Mesothelial cell of epicardium (in vitro differentiated cells): ENCODE data around the gene SLAIN1. TPM values are rescaled to one million over a fixed set of nuclear protein-coding genes. Genes with fewer than 3 reads are reported as not detected.
A peak's percentile ranks its signal among the peaks of the same experiment; 100 is the strongest.

ENCODE experiments used
- DNase-seq, 2 experiments: peaks; one replicate each; pipeline ENCODE4 v3.0.0; 2021; ENCODE audit warnings: low spot score in 2 of 2; ENCODE audit not compliant: unreplicated experiment in 2 of 2
- H3K27ac Mint-ChIP-seq: 2 replicates; pipeline ENCODE4 v1.8.0; 2021; ENCODE audit warnings: mixed read lengths
- H3K27me3 Mint-ChIP-seq: 2 replicates; pipeline ENCODE4 v1.8.0; 2021; ENCODE audit warnings: low read depth, mixed read lengths
- H3K36me3 Mint-ChIP-seq: 2 replicates; pipeline ENCODE4 v1.8.0; 2021; ENCODE audit warnings: mixed read lengths
- H3K4me1 Mint-ChIP-seq: 2 replicates; pipeline ENCODE4 v1.8.0; 2021; ENCODE audit warnings: mixed read lengths
- H3K4me3 Mint-ChIP-seq: 2 replicates; pipeline ENCODE4 v1.8.0; 2021; ENCODE audit warnings: mild to moderate bottlenecking, moderate library complexity, mixed read lengths
- H3K9me3 Mint-ChIP-seq: 2 replicates; pipeline ENCODE4 v1.8.0; 2021; ENCODE audit warnings: mixed read lengths
- total RNA-seq: library from RNA; stranded (reverse); gene quantifications from 3 replicates; pipeline ENCODE4 v1.2.1, GENCODE V29; 2021
- TF ChIP-seq, protein P1 (sequence below): fragments of 200-600 bp; sonication (generic); IDR thresholded peaks from one replicate; pipeline ENCODE4 v1.5.0; 2021; ENCODE audit warnings: antibody characterized with exemption; ENCODE audit not compliant: unreplicated experiment

The SLAIN1 gene
- total RNA-seq, 1 donor from 2014 or later = 33.4 TPM

DNA sequence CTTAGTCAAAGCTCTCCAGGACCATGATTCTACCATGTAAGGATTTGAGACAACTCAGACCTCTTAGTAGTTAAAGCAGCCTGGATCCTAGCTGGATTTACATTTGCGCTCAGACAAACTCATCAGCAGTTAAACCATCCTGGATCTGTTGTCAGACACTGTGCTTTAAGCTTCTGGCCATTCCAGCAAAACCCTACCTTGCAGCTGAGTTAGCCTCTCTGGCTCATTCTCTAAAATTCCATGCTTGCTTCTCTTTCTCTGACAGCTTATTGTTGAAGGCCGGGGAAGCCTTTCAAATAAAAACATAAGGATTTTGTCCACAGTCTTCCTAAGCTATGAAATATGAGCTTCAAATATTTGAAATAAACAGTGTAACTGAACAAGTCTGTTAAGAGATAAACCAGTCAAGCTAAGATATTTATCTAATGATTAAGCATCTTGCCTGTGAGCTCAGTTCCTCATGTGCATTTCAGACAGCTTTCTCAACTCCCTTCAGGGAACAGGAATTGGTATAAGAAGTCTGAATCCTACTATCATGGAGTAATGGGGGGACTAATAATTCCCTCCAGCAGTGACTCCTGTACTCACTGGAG lies 89.3 kb downstream of the SLAIN1 start:
- TF ChIP-seq, protein P1, sequence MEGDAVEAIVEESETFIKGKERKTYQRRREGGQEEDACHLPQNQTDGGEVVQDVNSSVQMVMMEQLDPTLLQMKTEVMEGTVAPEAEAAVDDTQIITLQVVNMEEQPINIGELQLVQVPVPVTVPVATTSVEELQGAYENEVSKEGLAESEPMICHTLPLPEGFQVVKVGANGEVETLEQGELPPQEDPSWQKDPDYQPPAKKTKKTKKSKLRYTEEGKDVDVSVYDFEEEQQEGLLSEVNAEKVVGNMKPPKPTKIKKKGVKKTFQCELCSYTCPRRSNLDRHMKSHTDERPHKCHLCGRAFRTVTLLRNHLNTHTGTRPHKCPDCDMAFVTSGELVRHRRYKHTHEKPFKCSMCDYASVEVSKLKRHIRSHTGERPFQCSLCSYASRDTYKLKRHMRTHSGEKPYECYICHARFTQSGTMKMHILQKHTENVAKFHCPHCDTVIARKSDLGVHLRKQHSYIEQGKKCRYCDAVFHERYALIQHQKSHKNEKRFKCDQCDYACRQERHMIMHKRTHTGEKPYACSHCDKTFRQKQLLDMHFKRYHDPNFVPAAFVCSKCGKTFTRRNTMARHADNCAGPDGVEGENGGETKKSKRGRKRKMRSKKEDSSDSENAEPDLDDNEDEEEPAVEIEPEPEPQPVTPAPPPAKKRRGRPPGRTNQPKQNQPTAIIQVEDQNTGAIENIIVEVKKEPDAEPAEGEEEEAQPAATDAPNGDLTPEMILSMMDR = no peak
- H3K4me1 Mint-ChIP-seq = peaks cover 23% of the 10 kb centered on the region
- peaks cover 6% of the 10 kb centered on the region for H3K27me3 Mint-ChIP-seq
- H3K4me3 Mint-ChIP-seq = no peak overlapping the region
- H3K27ac Mint-ChIP-seq = no peak overlapping the region
- peaks cover 14% of the 10 kb centered on the region for H3K9me3 Mint-ChIP-seq
- H3K36me3 Mint-ChIP-seq = peaks cover 16% of the 10 kb centered on the region
- DNase-seq = no peak

DNA sequence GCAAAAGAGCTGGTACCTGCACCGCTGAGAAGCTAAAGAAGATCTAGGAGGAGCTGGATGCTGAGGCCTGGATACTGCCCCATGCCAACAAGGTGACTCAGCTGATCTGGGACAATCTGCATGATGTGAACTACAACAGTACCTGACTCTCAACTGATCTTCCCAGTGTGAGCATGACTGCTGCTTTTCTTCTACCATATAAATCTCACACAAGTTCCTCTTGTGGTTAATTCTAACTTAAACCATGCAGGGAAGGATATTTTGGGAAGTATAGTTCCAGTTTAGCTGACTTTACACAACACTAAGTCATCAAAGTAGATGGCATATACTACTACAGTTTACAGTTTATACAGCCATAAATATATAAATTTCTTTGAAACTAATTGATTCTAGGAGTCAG lies 91.9 kb downstream of the SLAIN1 start:
- H3K36me3 Mint-ChIP-seq = peaks cover 21% of the 10 kb centered on the region
- TF ChIP-seq, protein P1 = no peak
- no peaks in the 10 kb centered on the region for H3K27me3 Mint-ChIP-seq
- no peak for DNase-seq
- H3K4me3 Mint-ChIP-seq = no peak overlapping the region
- H3K4me1 Mint-ChIP-seq = peaks cover 19% of the 10 kb centered on the region
- H3K27ac Mint-ChIP-seq = no peak overlapping the region
- peaks cover 38% of the 10 kb centered on the region for H3K9me3 Mint-ChIP-seq

DNA sequence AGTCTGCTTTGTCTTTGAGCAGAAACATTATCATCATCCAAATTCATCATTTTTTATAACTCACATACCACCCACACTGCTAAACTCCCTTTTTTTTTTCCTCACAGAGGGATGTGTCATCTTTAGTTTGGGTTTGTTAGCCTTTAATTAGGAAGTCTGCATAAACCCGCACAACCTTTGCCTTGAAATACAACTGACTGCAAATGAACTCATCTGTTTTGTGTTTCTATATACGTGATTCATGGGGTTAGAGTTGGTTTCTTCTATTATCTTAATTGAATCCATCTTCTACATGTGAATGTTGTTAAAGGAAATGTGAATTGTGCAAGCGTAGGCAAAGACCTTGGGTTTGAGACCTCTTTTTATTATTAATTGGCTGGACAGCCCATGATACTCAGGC lies 102.7 kb downstream of the SLAIN1 start:
- H3K36me3 Mint-ChIP-seq = peaks cover 4% of the 10 kb centered on the region
- peaks cover 9% of the 10 kb centered on the region for H3K9me3 Mint-ChIP-seq
- H3K27me3 Mint-ChIP-seq = peaks cover 6% of the 10 kb centered on the region
- H3K4me1 Mint-ChIP-seq = peaks cover 25% of the 10 kb centered on the region
- TF ChIP-seq, protein P1 = no peak
- DNase-seq = no peak
- no peak overlapping the region for H3K4me3 Mint-ChIP-seq
- no peak overlapping the region for H3K27ac Mint-ChIP-seq

DNA sequence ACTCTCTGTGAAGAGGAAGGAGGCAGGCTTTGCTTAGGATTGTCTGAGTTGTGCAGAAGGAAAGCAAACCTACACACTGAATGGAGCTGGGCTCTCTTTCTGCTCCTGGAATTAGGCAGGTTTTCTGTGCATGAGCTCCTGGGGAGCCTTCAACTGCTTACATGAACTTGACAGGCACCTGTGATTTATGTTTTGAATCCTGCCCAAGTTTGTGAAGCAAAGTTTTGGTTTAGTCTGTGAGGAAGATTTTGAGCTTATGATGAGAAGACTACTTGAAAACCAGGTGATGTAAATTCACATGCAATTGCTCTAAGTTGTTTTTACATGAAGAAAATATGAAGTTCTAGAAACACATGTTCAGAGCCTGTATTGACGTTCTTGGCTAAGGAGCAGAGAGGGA lies 109.0 kb downstream of the SLAIN1 start:
- TF ChIP-seq, protein P1 = no peak
- Mint-ChIP-seq H3K27me3 (peaks cover 4% of the 10 kb centered on the region), H3K9me3 (peaks cover 9% of the 10 kb centered on the region), H3K4me1 (peaks cover 41% of the 10 kb centered on the region), H3K36me3 (peaks cover 7% of the 10 kb centered on the region), H3K27ac (no peak overlapping the region), H3K4me3 (no peak overlapping the region)
- DNase-seq = no peak

DNA sequence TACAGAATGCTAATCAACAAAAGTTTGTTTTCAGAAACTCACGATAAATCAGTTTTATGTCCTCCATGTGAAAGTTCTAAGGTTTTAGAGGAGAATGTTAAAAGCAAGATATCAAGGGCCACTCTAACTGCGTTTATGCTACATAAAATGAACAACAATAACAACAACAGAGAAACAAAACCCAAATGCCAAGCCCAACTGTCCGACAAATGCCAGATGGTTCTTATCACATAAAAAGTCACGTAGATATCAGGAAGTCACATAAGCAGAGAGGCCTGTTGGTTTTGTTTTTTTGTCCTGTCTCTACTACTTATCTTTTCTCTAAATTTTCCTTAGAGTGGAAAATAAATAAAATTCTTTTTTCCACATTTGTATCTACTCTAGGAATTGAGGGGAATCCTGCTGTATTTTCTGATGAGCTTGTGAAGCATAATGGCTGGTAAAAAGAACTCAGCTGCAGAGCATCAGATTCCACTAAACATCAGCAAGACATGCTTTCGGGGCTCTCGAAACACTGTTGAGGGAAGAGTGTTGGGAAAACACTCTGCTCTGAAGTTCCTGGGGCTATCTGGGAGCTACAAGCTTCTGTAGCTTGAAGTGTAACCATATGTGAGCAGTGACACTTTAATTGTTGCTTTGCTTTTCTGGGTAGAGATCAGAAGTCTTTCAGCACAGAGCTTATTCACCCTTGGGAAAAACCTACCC lies 110.1 kb downstream of the SLAIN1 start:
- DNase-seq = no peak
- peak overlapping the region; percentile 37 for H3K27ac Mint-ChIP-seq

More for the DNA sequence above, 110.1 kb downstream of the SLAIN1 start:
- H3K9me3 Mint-ChIP-seq = peaks cover 9% of the 10 kb centered on the region
- peaks cover 7% of the 10 kb centered on the region for H3K36me3 Mint-ChIP-seq
- no peak overlapping the region for H3K4me3 Mint-ChIP-seq
- TF ChIP-seq, protein P1 = no peak
- H3K4me1 Mint-ChIP-seq = peaks cover 38% of the 10 kb centered on the region
- H3K27me3 Mint-ChIP-seq = peaks cover 2% of the 10 kb centered on the region
